Endothelial cell (in vitro differentiated cells): ENCODE results near the gene NLRC4. TPM values are rescaled to one million over a fixed set of nuclear protein-coding genes. Genes with fewer than 3 reads are reported as not detected.
"Not testable (repeated sequence)": the region's sequence is repeated elsewhere in the genome, so short reads cannot be mapped to it uniquely, and the experiment has no call there.

Experiments
- DNase-seq: peaks from one replicate; pipeline ENCODE4 v3.0.0; 2021; ENCODE audit warnings: low spot score
- H3K27ac Mint-ChIP-seq: one replicate; pipeline ENCODE4 v1.8.0; 2021; ENCODE audit warnings: mixed read lengths, inconsistent platforms; ENCODE audit not compliant: unreplicated experiment
- H3K27me3 Mint-ChIP-seq: one replicate; pipeline ENCODE4 v1.8.0; 2021; ENCODE audit warnings: mild to moderate bottlenecking, moderate library complexity, mixed read lengths, inconsistent platforms; ENCODE audit not compliant: unreplicated experiment
- H3K36me3 Mint-ChIP-seq: one replicate; pipeline ENCODE4 v1.8.0; 2021; ENCODE audit warnings: mild to moderate bottlenecking, low read depth, mixed read lengths, inconsistent platforms; ENCODE audit not compliant: unreplicated experiment
- H3K4me1 Mint-ChIP-seq: one replicate; pipeline ENCODE4 v1.8.0; 2021; ENCODE audit warnings: mild to moderate bottlenecking, mixed read lengths, inconsistent platforms; ENCODE audit not compliant: unreplicated experiment
- H3K4me3 Mint-ChIP-seq: one replicate; pipeline ENCODE4 v1.8.0; 2021; ENCODE audit warnings: mild to moderate bottlenecking, mixed read lengths, inconsistent platforms; ENCODE audit not compliant: unreplicated experiment
- H3K9me3 Mint-ChIP-seq: one replicate; pipeline ENCODE4 v1.8.0; 2021; ENCODE audit warnings: mixed read lengths, inconsistent platforms; ENCODE audit not compliant: unreplicated experiment
- CTCF ChIP-seq: fragments of 200-600 bp; sonication (generic); IDR thresholded peaks from one replicate; pipeline ENCODE4 v1.5.0; 2021; ENCODE audit warnings: antibody characterized with exemption; ENCODE audit not compliant: unreplicated experiment
- total RNA-seq: library from RNA; stranded (reverse); fragmentation: NEBNext Ultra II Directional; extraction: Animal tissue kit (Norgen Biotek cat#: 25700); gene quantifications from one replicate; pipeline ENCODE4 v1.2.1, GENCODE V29; 2021; ENCODE audit not compliant: unreplicated experiment

The NLRC4 gene
- total RNA-seq, 1 donor from 2014 or later: not detected

- Mint-ChIP-seq H3K27me3 (peaks cover 4% of the 10 kb centered on the region), H3K36me3 (peaks cover 8% of the 10 kb centered on the region), H3K27ac (no peak overlapping the region), H3K4me3 (no peak overlapping the region), H3K4me1 (peaks cover 13% of the 10 kb centered on the region), H3K9me3 (no peaks in the 10 kb centered on the region)
- TF ChIP-seq CTCF: no peak
- no peak for DNase-seq
These were observed 44.2 kb downstream of the NLRC4 start for GRCh38 chr2:32220445-32220844.

GRCh38 chr2:32212295-32212694 is 52.4 kb downstream of the NLRC4 start:
- no peak for TF ChIP-seq CTCF
- Mint-ChIP-seq H3K27me3 (no peaks in the 10 kb centered on the region), H3K4me3 (no peak overlapping the region)

GRCh38 chr2:32210767-32211408 is 53.8 kb downstream of the NLRC4 start:
- no peak for DNase-seq
- Mint-ChIP-seq H3K36me3 (peaks cover 4% of the 10 kb centered on the region), H3K4me3 (no peak overlapping the region), H3K27me3 (no peaks in the 10 kb centered on the region), H3K4me1 (no peaks in the 10 kb centered on the region), H3K9me3 (no peaks in the 10 kb centered on the region), H3K27ac (no peak overlapping the region)
- TF ChIP-seq CTCF: peak; percentile 18

More at GRCh38 chr2:32212295-32212694, 52.4 kb downstream of the NLRC4 start:
- Mint-ChIP-seq H3K36me3 (peaks cover 4% of the 10 kb centered on the region), H3K4me1 (no peaks in the 10 kb centered on the region), H3K27ac (no peak overlapping the region), H3K9me3 (no peaks in the 10 kb centered on the region)
- DNase-seq: no peak

- H3K4me3 Mint-ChIP-seq, H3K27me3 Mint-ChIP-seq, H3K9me3 Mint-ChIP-seq, DNase-seq, H3K4me1 Mint-ChIP-seq, H3K27ac Mint-ChIP-seq, H3K36me3 Mint-ChIP-seq: not testable (repeated sequence)
These were observed 61.3 kb downstream of the NLRC4 start for GRCh38 chr2:32203428-32203827.

GRCh38 chr2:32200814-32201213 is 63.9 kb downstream of the NLRC4 start:
- no peaks in the 10 kb centered on the region for H3K9me3 Mint-ChIP-seq
- no peak overlapping the region for H3K27ac Mint-ChIP-seq
- no peak for TF ChIP-seq CTCF
- H3K4me3 Mint-ChIP-seq: no peak overlapping the region
- H3K4me1 Mint-ChIP-seq: peaks cover 9% of the 10 kb centered on the region
- H3K36me3 Mint-ChIP-seq: peaks cover 13% of the 10 kb centered on the region
- H3K27me3 Mint-ChIP-seq: no peaks in the 10 kb centered on the region
- DNase-seq: no peak
